ENCODE results near the gene FBF1. TPM values are rescaled to one million over a fixed set of nuclear protein-coding genes. Genes with fewer than 3 reads are reported as not detected.

Gene FBF1
- total and polyA plus RNA-seq, 2 of the 4 experiments (the other 2 are of a cell fraction): 4.5 to 8.0 TPM

GRCh38 chr17:75891605-75892555 is 49.0 kb downstream of the FBF1 start:
- Histone ChIP-seq H4K8ac (ENCODE audit: low read depth in 2 of 2, low read length in 2 of 2) (no peak overlapping the region), H3K36me3 (ENCODE audit: control insufficient read depth, insufficient read depth, low read length) (peaks cover 19% of the 10 kb centered on the region), H4K5ac (ENCODE audit: low read depth, low read length) (no peak overlapping the region), H3K4me2 (ENCODE audit: low read depth, low read length) (no peak overlapping the region), H3K14ac (replicated peaks; ENCODE audit: low read depth, low read length) (no peak overlapping the region), H3K4me3 (ENCODE audit: insufficient read depth, low read depth, low read length) (no peak overlapping the region), H3K9ac (ENCODE audit: low read depth, low read length) (no peak overlapping the region), H3K27me3 (ENCODE audit: control insufficient read depth, insufficient read depth, low read length) (no peaks in the 10 kb centered on the region), H3K79me1 (ENCODE audit: low read depth in 1 of 2, low read length in 2 of 2) (peaks cover 9 to 39% of the 10 kb centered on the region in 2 experiments; a peak in 3 of 4 replicates), H2BK20ac (ENCODE audit: low read depth, low read length) (no peak overlapping the region), H3K18ac (ENCODE audit: low read depth, low read length) (no peak overlapping the region), H3K9me1 (ENCODE audit: insufficient read depth, low read length) (peaks cover 12% of the 10 kb centered on the region; the same call in 1 of the 2 replicates), H3K27ac (ENCODE audit: insufficient read depth, low read length) (no peak overlapping the region), H2AK9ac (replicated peaks; ENCODE audit: low read depth, low read length, poor library complexity) (peak overlapping the region; percentile 65), H2BK120ac (ENCODE audit: low read depth, low read length) (no peak overlapping the region), H4K91ac (ENCODE audit: insufficient read depth, low read depth, low read length) (no peak overlapping the region), H4K20me1 (ENCODE audit: insufficient read depth, low read length) (peaks cover 4% of the 10 kb centered on the region; the same call in 1 of the 2 replicates), H2AFZ (replicated peaks; ENCODE audit: low read length, poor library complexity) (peak overlapping the region; percentile 58), H3K4me1 (ENCODE audit: control insufficient read depth, insufficient read depth, low read length) (peaks cover 5% of the 10 kb centered on the region; the same call in 1 of the 2 replicates), H3K4ac (ENCODE audit: low read depth, low read length) (no peak overlapping the region), H2AK5ac (ENCODE audit: low read depth, low read length) (no peak overlapping the region; the same call in 1 of the 2 replicates), H3K56ac (ENCODE audit: extremely low read depth, insufficient read depth, low read length) (no peak overlapping the region), H3K23ac (ENCODE audit: low read depth, low read length) (no peak overlapping the region), H3K9me3 (ENCODE audit: control insufficient read depth, insufficient read depth, low read length) (no peaks in the 10 kb centered on the region), H2BK5ac (ENCODE audit: low read depth, low read length, poor library complexity, severe bottlenecking) (no peak overlapping the region), H2BK15ac (ENCODE audit: low read depth, low read length) (no peak overlapping the region)
- intact Hi-C loops (cut with micrococcal nuclease) (no loop called here), in situ Hi-C loops (cut with MboI; ENCODE audit: low sequenced_read_pairs) (no loop called here), dilution Hi-C loops (cut with HindIII; ENCODE audit: low sequenced_read_pairs, unreplicated experiment) (no loop called here)
- no peak for ATAC-seq (ENCODE audit: low read depth)
- 87% methylated on average over 13 of the region's 32 CpGs; no CpG with 5 or more reads in 1 of the 2 experiments for WGBS, 2 experiments (ENCODE audit: extremely low coverage in 2 of 2, insufficient read length in 1 of 2)
- DNase-seq: no peak
- ChIA-PET POLR2A (ENCODE audit: unreplicated experiment) (no interaction called here), CTCF (no interaction called here)
- BruUV-seq (replicated peaks): no TSS peak
- TF ChIP-seq MAZ (IDR thresholded peaks at IDR 0.05; ENCODE audit: borderline replicate concordance, low read depth, low read length) (no peak), CTCF (conservative IDR thresholded peaks at IDR 0.05; ENCODE audit: low read depth, low read length) (no peak), CEBPB (IDR thresholded peaks at IDR 0.05; ENCODE audit: low read depth, low read length) (no peak)
